Sigmoid colon (tissue), 7 donors: Measurements from ENCODE around the gene WNT9A. TPM values are rescaled to one million over a fixed set of nuclear protein-coding genes. Genes with fewer than 3 reads are reported as not detected.
A peak's percentile ranks its signal among the peaks of the same experiment; 100 is the strongest.

Source experiments
- DNase-seq: peaks from one replicate; pipeline ENCODE4 v3.0.0-alpha.2; 2019
- H3K27ac ChIP-seq, 4 donors: fragments of 200-600 bp; sonication (generic); one replicate each; pipeline ENCODE4 v1.5.1; 2016 to 2019; ENCODE audit warnings: mild to moderate bottlenecking in 1 of 4
- H3K27me3 ChIP-seq, 3 donors: fragments of 200-600 bp; sonication (generic); one replicate each; pipeline ENCODE4 v1.5.1; 2019; ENCODE audit warnings: mild to moderate bottlenecking in 1 of 3
- H3K36me3 ChIP-seq, 4 donors: fragments of 200-600 bp; sonication (generic); one replicate each; pipeline ENCODE4 v1.5.1; 2016 to 2019
- H3K4me1 ChIP-seq, 4 donors: fragments of 200-600 bp; sonication (generic); one replicate each; pipeline ENCODE4 v1.5.1; 2017 to 2019
- H3K4me3 ChIP-seq, 4 donors: fragments of 200-600 bp; sonication (generic); one replicate each; pipeline ENCODE4 v1.5.1; 2017 to 2019; ENCODE audit warnings: mild to moderate bottlenecking in 2 of 4, moderate library complexity in 1 of 4
- H3K9me3 ChIP-seq, 4 donors: fragments of 200-600 bp in 3 of 4; sonication (generic) in 3 of 4; one replicate each; pipeline versions ENCODE4 v1.5.1 to v1.6.1; 2013 to 2019
- CTCF ChIP-seq, 4 experiments: fragments of 450-650 bp in 3 of 4; fragments of 200-600 bp in 1 of 4; IDR thresholded peaks; one replicate each; pipeline ENCODE4 v1.5.1; 2016 to 2019; ENCODE audit warnings: antibody characterized with exemption in 4 of 4, mild to moderate bottlenecking in 3 of 4, moderate library complexity in 2 of 4
- EP300 ChIP-seq, 4 donors: sonication (generic); formaldehyde crosslinking; IDR thresholded peaks; one replicate each; pipeline ENCODE4 v1.6.1; 2017; ENCODE audit warnings: antibody characterized with exemption in 4 of 4
- POLR2A ChIP-seq, 2 donors: fragments of 450-650 bp; IDR thresholded peaks; one replicate each; pipeline ENCODE4 v1.6.1; 2016; ENCODE audit warnings: antibody characterized with exemption in 2 of 2, mild to moderate bottlenecking in 2 of 2, moderate library complexity in 2 of 2
- POLR2AphosphoS5 ChIP-seq, 4 donors: sonication (generic); formaldehyde crosslinking; IDR thresholded peaks; one replicate each; pipeline ENCODE4 v1.6.1; 2017; ENCODE audit warnings: antibody characterized with exemption in 4 of 4
- WGBS, 2 donors: extraction: QIAGEN DNeasy Blood & Tissue Kit; methylation state at CpG; one replicate each; pipeline ENCODE4 v1.1.7; 2013; 5-methylcytosine and 5-hydroxymethylcytosine counted together
- intact Hi-C: fragments of 100-400 bp; cut with DNase I; formaldehyde crosslinking; loops from one replicate; pipeline ENCODE4 v1.15.1; 2023
- polyA plus RNA-seq, 3 donors: library from polyadenylated mRNA; stranded (reverse); fragments of 200-250 nt; gene quantifications; one replicate each; pipeline ENCODE4 v1.2.3, GENCODE V29; 2013
- total RNA-seq, 4 donors: library from RNA; depleted of rRNA; stranded (reverse); fragments of >200 nt; gene quantifications; one replicate each; pipeline ENCODE4 v1.1.0, GENCODE V29; 2016
- donor health status: healthy with polysubstance abuse.
- donor health status: Bipolar disorder and iron deficiency.
- donor health status: healthy.

Gene WNT9A
- total and polyA plus RNA-seq, 7 donors: 0.23 to 25.5 (median 6.4) TPM

- 86 to 89% methylated on average over 27 of the region's 27 CpGs for WGBS, 2 donors
- Histone ChIP-seq H3K36me3 (no peaks in the 10 kb centered on the region), H3K9me3 (no peaks in the 10 kb centered on the region), H3K27me3 (no peaks in the 10 kb centered on the region), H3K4me1 (peaks cover 0 to 11% (median 8%) of the 10 kb centered on the region in 4 donors), H3K27ac (no peak overlapping the region), H3K4me3 (no peak overlapping the region)
- DNase-seq: no peak
- TF ChIP-seq CTCF (IDR thresholded peaks at IDR 0.05) (no peak), POLR2AphosphoS5 (IDR thresholded peaks at IDR 0.05) (no peak), EP300 (IDR thresholded peaks at IDR 0.05) (no peak), POLR2A (IDR thresholded peaks at IDR 0.05) (no peak)
- intact Hi-C loops: no loop called here
Observed at GRCh38 chr1:227893949-227894721, 53.6 kb downstream of the WNT9A start.

DNA sequence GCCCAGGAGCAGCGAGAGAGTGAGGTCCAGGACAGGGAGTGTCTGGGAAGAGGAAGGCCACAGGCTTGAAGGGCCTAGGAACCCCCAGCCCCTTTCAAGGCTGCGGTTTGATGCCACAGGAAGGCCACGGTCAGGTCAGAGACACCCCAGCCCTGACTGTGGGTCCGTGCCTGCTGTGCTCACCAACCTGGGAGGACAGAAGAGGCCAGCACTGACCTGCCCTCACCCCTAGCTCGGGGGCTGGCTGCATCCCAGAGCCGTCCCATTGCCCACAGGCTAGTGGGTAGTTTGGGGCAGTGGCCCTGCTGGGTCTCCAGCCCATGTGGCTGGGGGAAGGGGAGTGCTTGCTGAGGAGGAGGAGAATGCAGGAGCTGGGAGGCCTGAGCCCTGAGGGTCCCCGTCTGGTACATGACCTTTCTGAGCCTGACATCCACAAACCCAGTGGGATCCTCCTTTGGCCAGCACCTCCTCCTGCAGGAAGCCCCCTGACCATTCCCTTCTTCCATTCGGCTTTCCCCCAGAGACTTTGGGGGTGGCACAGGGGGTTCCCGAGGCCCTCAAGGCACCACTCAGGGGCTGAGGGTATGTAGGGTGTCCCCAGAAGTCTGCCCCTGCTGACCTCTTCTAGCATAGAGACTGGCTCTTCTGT lies 54.3 kb downstream of the WNT9A start:
- 87% methylated on average over 9 of the region's 9 CpGs for WGBS, 2 donors
- peak; percentile 64 for DNase-seq

GRCh38 chr1:227892489-227893299 lies 55.0 kb downstream of the WNT9A start:
- Histone ChIP-seq H3K4me3 (no peak overlapping the region), H3K27ac (no peak overlapping the region), H3K36me3 (no peaks in the 10 kb centered on the region), H3K9me3 (no peaks in the 10 kb centered on the region), H3K4me1 (peaks cover 0 to 16% (median 8%) of the 10 kb centered on the region in 4 donors), H3K27me3 (no peaks in the 10 kb centered on the region)
- TF ChIP-seq POLR2AphosphoS5 (IDR thresholded peaks at IDR 0.05) (no peak), POLR2A (IDR thresholded peaks at IDR 0.05) (no peak), CTCF (IDR thresholded peaks at IDR 0.05) (no peak), EP300 (IDR thresholded peaks at IDR 0.05) (no peak)
- 51 to 74% methylated on average over 17 of the region's 17 CpGs for WGBS, 2 donors
- DNase-seq: no peak
- intact Hi-C loops: no loop called here

More for the DNA sequence above, 54.3 kb downstream of the WNT9A start:
- TF ChIP-seq EP300 (IDR thresholded peaks at IDR 0.05) (no peak), POLR2A (IDR thresholded peaks at IDR 0.05) (no peak), POLR2AphosphoS5 (IDR thresholded peaks at IDR 0.05) (no peak), CTCF (IDR thresholded peaks at IDR 0.05) (no peak)
- Histone ChIP-seq H3K36me3 (no peaks in the 10 kb centered on the region), H3K4me3 (no peak overlapping the region), H3K27ac (no peak overlapping the region), H3K9me3 (no peaks in the 10 kb centered on the region), H3K27me3 (no peaks in the 10 kb centered on the region), H3K4me1 (peaks cover 0 to 11% (median 8%) of the 10 kb centered on the region in 4 donors)
- intact Hi-C loops: no loop called here

- TF ChIP-seq POLR2A (IDR thresholded peaks at IDR 0.05) (no peak), POLR2AphosphoS5 (IDR thresholded peaks at IDR 0.05) (no peak), EP300 (IDR thresholded peaks at IDR 0.05) (no peak), CTCF (IDR thresholded peaks at IDR 0.05) (no peak)
- Histone ChIP-seq H3K36me3 (no peaks in the 10 kb centered on the region), H3K4me1 (peaks cover 0 to 22% (median 10%) of the 10 kb centered on the region in 4 donors), H3K9me3 (no peaks in the 10 kb centered on the region), H3K27ac (no peak overlapping the region), H3K27me3 (no peaks in the 10 kb centered on the region), H3K4me3 (no peak overlapping the region)
- 86 to 93% methylated on average over 6 of the region's 6 CpGs for WGBS, 2 donors
- DNase-seq: no peak
- intact Hi-C loops: no loop called here
Observed at GRCh38 chr1:227891955-227892488, 55.7 kb downstream of the WNT9A start.
